GM21717 (cell line): Measurements from ENCODE around the gene GCA.

ENCODE experiments used
- ATAC-seq: cut with Tn5 transposase; IDR thresholded peaks from one replicate; pipeline ENCODE4 v1.9.1; 2021; ENCODE audit warnings: mild to moderate bottlenecking, moderate library complexity; ENCODE audit not compliant: unreplicated experiment

The GCA gene

GRCh38 chr2:162327134-162327769 lies 16.7 kb upstream of the GCA start:
- ATAC-seq: no peak

GRCh38 chr2:162327806-162328205 lies 16.1 kb upstream of the GCA start:
- no peak for ATAC-seq

- peak; percentile 95 for ATAC-seq
These were observed 15.3 kb upstream of the GCA start for GRCh38 chr2:162328424-162329157.

- ATAC-seq: no peak
These were observed 13.1 kb upstream of the GCA start for GRCh38 chr2:162330881-162331280.

GRCh38 chr2:162333968-162334367 lies 10.0 kb upstream of the GCA start:
- ATAC-seq: peak; percentile 54

- ATAC-seq: no peak
These were observed 6.1 kb upstream of the GCA start for GRCh38 chr2:162337868-162338267.

GRCh38 chr2:162340822-162341221 lies 3.1 kb upstream of the GCA start:
- no peak for ATAC-seq

- ATAC-seq: no peak
These were observed 1.6 kb upstream of the GCA start for GRCh38 chr2:162342321-162342720.

GRCh38 chr2:162342841-162343240 lies 1.1 kb upstream of the GCA start:
- no peak for ATAC-seq

- peak; percentile 1 for ATAC-seq
These were observed 474 bp upstream of the GCA start for GRCh38 chr2:162343492-162343823.

- ATAC-seq: no peak
These were observed 652 bp downstream of the GCA start for GRCh38 chr2:162344617-162344950.

GRCh38 chr2:162365392-162365791 lies 21.5 kb downstream of the GCA start:
- no peak for ATAC-seq

- no peak for ATAC-seq
These were observed 24.6 kb downstream of the GCA start for GRCh38 chr2:162368494-162368893.

- ATAC-seq: no peak
These were observed 25.6 kb downstream of the GCA start for GRCh38 chr2:162369551-162369950.

- ATAC-seq: no peak
These were observed 27.0 kb downstream of the GCA start for GRCh38 chr2:162370931-162371330.

- ATAC-seq: no peak
These were observed 28.9 kb downstream of the GCA start for GRCh38 chr2:162372818-162373217.

GRCh38 chr2:162379719-162380580 lies 36.0 kb downstream of the GCA start:
- ATAC-seq: peak; percentile 78

- ATAC-seq: no peak
These were observed 37.9 kb downstream of the GCA start for GRCh38 chr2:162381851-162382250.

- ATAC-seq: no peak
These were observed 38.3 kb downstream of the GCA start for GRCh38 chr2:162382278-162382677.

GRCh38 chr2:162385536-162385935 lies 41.6 kb downstream of the GCA start:
- no peak for ATAC-seq

- no peak for ATAC-seq
These were observed 46.9 kb downstream of the GCA start for GRCh38 chr2:162390801-162391200.

- no peak for ATAC-seq
These were observed 56.4 kb downstream of the GCA start for GRCh38 chr2:162400336-162400735.
